HT1080 (cell line): ENCODE measurements around the gene TIMM8A. TPM values are rescaled to one million over a fixed set of nuclear protein-coding genes. Genes with fewer than 3 reads are reported as not detected.

Experiments used
- DNase-seq: peaks from one replicate; pipeline ENCODE4 v3.0.0-alpha.2; 2015; ENCODE audit warnings: low read depth
- polyA plus RNA-seq, 2 experiments: library from polyadenylated mRNA; depleted of rRNA; stranded (reverse); fragments of >200 nt; gene quantifications; 2 replicates each; pipeline ENCODE4 v1.2.3, GENCODE V29; 2015
- total RNA-seq: library from RNA; depleted of rRNA; stranded (reverse); fragments of >200 nt; shearing (Covaris generic); gene quantifications from 2 replicates; pipeline ENCODE4 v1.2.3, GENCODE V29; 2014; rRNA removed

The TIMM8A gene, protein sequence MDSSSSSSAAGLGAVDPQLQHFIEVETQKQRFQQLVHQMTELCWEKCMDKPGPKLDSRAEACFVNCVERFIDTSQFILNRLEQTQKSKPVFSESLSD
- total RNA-seq, result 11.7 and 13.7 TPM in 2 replicates
- polyA plus RNA-seq (2015; cell fraction: cytosol; rRNA removed), result 39.0 and 41.9 TPM in 2 replicates
- polyA plus RNA-seq (2015; cell fraction: nucleus; rRNA removed), result 19.0 and 21.4 TPM in 2 replicates

- DNase-seq, result peak; percentile 81
These were observed at the start of gene TIMM8A for GRCh38 chrX:101348452-101349192. Gene TIMM8A (minus strand): TSS chrX:101348742. CDS start chrX:101348664, 78 bp downstream.

GRCh38 chrX:101397779-101398178, 49.2 kb upstream of the TIMM8A start:
- DNase-seq, result no peak

DNA sequence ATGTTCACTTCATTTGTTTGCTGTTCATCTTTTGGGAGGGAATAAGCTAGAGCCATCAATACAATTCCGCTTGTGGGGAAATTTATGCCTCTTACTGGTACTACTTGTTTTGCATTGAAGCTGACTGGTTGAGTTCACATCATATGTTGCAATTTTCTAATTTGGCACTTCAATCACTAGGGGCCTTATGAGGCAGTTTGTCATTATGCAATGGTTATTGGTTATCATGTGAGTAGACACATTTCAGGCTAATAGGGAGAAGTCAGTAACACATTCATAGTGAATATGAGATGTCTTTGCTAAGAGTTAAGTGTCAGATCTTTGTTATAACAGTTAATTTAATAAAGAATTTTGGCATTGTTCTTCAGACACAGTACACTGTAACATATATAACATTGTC, 47.2 kb upstream of the TIMM8A start:
- DNase-seq, result no peak

DNA sequence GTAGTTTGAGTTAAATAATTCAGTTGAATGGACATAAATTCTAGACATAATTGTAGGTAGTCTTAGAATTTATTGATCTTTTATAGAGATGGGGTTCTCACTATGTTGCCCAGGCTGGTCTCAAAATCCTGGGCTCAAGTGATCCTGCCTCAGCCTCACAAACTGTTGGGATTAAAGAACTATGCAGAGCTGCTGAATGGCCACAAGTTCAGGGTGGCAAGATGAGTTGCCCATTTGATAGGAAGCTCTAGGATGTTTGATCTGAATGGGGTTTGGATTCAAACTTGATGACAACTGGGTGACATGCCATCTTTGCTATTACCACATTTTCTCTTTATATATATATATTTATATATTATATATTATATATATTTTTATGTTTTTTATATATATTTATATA, 45.8 kb upstream of the TIMM8A start:
- DNase-seq, result no peak

DNA sequence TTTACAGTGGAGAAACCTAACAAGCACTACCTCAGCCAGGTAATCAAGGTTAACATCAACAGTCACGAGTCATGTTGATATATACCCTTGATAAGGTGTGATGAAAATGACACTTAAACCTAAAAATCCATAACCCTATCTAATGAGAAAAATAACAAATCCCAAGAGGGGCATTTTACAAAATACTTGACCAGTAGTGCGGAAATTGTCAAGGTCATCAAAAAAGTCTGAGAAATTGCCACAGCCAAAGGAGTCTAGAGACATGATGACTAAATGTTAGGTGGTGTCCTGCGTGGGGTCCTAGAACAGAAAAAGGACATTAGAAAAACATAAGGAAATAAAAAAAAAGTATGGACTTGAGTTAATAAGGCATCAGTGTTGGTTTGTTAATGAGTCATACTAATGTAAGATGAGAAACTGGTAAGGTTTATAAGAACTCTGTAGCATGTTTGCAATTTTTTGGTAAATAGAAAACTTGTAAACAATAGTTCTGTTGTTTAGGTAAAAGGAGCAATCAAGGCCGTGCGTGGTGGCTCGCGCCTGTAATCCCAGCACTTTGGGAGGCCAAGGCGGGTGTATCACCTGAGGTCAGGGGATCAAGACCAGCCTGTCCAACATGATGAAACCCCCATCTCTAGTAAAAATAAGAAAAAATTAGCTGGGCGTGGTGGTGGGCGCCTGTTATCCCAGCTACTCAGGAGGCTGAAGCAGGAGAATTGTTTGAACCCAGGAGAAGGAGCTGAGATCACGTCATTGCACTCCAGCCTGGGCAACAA, 45.2 kb upstream of the TIMM8A start:
- DNase-seq, result peak; percentile 5

- no peak for DNase-seq
These were observed 43.3 kb upstream of the TIMM8A start for GRCh38 chrX:101391831-101392230.

DNA sequence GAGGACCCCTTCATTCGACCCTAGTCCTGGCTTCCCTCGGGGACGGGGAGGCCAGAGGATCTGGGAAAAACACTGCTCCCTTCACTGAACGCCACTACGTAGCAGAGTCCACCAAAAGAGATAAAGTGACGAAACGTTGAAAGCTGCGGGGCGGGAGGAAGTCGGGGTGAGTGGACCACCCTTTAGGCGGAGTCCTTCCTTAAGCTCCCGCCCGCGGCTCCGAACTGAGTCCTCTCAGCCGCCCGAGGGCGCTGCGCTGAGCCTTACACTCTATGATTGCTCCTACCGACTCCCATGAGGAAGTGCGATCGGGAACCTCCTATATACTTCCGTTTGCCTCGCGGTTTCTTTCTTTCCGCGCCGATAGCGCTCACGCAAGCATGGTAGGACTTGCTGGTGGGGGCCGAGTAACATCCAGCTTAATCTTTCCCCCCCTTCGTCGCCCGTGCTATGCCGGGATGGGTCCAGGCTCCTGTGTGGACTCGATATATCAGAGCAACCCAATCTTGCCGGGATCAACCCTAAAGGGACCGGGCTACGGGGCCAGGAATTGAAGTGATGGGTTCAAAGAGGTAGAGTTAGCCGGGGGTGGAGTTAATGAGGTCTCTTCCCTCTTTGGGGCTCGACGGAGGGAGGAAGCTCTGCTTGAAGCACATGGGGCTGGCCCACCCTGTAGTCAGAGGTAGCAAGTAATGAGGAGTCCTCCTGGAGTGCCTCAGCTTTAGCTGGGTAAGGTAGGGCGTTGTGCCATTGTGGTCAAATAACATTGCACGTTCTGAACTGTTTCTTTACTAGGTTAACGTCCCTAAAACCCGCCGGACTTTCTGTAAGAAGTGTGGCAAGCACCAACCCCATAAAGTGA, 42.4 kb upstream of the TIMM8A start, which contains the start of gene RPL36A:
Gene RPL36A (plus strand): TSS at position 348 of the 862 bp plus-strand sequence. CDS start 33 bp downstream, at position 381.
- DNase-seq, result peak; percentile 94

DNA sequence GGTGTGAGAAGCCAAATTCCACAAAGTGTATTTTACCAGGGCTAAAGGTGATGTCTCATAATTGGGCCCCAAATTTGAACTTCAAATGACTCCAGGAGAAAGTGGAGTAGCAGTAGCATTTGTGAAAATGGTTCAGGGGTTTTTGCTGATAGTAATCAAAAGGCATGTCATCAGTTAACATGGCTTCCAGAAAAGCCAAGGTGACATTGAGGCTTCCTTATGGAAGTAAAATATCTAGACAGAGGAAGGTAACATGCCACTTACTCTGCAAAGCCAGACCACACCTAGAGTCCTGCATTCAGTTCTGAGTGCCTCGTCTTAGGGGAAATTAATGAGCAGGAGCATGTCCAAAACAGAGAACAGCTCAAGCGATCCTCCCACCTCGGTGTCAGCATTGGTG, 40.1 kb upstream of the TIMM8A start:
- no peak for DNase-seq

DNA sequence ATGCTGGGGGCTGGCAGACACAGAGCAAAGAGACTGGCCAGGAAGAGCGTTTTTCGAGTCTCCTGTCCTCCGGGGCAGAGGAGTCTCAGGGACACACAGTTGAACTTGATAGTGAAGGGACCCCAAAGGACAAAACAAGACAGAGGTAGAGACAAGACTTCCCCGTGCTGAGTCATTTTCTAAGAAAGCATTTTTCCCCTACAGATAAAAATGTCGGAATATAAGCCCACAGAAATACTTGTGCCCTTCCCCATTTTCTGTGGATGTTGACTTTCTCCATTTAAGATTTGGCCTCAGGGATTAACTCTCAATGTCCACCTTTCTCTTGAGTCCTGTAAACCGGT, 38.0 kb upstream of the TIMM8A start:
- DNase-seq, result no peak

GRCh38 chrX:101385795-101386541, 37.4 kb upstream of the TIMM8A start, which contains the start of gene BTK:
Gene BTK (minus strand): TSS chrX:101386191. CDS start chrX:101375284, 10,907 bp downstream.
- DNase-seq, result no peak

DNA sequence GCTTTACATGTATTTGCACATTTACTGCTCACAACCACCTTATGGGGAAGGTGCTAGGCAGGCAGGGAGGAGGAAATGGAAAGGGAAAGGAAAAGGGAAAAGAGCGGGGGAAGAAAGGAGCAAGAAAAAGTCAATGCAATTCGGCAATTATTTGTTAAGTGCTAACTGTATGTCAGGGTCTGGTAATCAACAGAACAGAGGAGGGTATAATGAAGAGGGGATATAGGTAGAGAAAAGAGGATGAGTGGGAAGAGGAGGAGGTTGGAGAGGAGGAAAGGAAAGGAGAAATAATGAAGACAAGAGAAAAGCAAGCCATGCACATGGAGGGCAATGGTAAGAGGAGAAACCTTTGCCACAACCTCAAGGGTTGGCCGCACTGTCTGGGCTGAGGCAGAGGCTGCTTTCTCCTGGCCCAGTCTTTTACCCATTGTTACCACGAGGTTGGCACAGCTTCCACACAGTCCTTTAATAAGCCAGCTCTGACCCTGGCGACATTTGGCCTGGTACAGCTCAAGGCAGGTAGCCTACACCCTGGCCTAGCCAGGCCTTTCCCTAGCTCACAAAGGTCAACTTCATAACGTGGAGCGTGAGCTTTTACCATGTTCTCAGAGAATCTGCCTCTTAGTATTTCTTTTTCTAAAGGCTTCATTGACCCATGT, 36.6 kb upstream of the TIMM8A start:
- no peak for DNase-seq

- DNase-seq, result no peak
These were observed 35.2 kb upstream of the TIMM8A start for GRCh38 chrX:101383679-101384205.

- DNase-seq, result no peak
These were observed 29.0 kb upstream of the TIMM8A start for GRCh38 chrX:101377547-101377946.

- DNase-seq, result no peak
These were observed 22.5 kb upstream of the TIMM8A start for GRCh38 chrX:101370888-101371504.

DNA sequence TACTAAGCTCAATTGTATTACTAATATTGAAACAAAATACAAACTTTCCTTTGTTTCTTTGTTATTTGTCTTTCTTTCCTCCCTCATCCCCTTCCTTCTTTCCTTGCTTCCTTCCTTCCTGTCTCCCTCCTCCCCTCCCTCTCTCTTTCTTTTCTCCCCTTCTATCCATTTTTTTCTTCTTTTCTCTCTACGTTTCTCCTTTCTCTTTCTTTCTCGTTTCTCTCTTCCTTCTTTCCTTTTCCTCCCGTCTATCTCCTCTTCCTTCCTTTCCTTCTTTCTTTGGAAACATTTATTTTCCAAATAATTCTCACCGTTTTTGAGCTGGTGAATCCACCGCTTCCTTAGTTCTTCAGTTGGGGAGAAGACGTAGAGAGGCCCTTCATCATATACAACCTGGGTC, 21.1 kb upstream of the TIMM8A start:
- no peak for DNase-seq

GRCh38 chrX:101368800-101369199, 20.3 kb upstream of the TIMM8A start:
- no peak for DNase-seq

- no peak for DNase-seq
These were observed 16.8 kb upstream of the TIMM8A start for GRCh38 chrX:101365301-101365795.

DNA sequence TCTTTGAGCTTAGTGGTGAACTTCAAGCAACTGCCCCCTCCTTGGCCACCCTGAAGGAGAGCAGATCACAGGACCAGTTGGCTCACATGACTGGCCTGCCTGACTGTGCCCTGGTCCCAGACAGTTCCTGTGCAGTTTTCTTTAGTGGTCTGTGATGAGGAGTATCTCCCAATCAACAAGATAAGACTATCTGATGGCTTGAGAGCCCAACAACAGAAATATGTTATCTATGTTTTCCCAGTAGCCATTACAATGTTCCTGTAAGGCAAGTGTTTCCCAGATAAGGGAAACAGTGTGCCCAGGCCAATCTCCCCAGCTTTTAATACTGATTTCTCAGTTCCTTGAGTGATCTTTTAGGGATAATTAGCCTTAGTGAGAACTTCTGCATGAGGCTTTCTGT, 14.2 kb upstream of the TIMM8A start:
- DNase-seq, result no peak

GRCh38 chrX:101362116-101362515, 13.6 kb upstream of the TIMM8A start:
- no peak for DNase-seq
